Measurements from ENCODE around the gene GALNT17.

DNA sequence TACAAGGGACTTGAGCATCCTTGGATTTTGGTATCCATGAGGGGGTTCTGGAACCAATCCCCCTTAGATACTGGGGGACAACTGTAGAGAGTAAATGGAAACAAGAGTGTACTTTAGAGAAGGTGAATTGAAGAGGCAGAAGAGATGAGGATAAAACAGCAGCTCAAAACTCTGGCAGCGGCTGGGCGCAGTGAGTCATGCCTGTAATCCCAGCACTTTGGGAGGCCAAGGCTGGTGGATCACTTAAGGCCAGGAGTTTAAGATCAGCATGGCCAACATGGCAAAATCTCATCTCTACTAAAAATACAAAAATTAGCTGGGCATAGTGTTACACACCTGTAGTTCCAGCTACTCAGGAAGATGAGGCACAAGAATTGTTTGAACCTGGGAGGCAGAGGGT lies 218.7 kb downstream of the GALNT17 start:
- TF ChIP-seq CTCF (IDR thresholded peaks at IDR 0.05) = no peak
- no peak for TF ChIP-seq POLR2A (IDR thresholded peaks at IDR 0.05; ENCODE audit: low read depth)
- TF ChIP-seq POLR2AphosphoS5 (IDR thresholded peaks at IDR 0.05) = no peak
- TF ChIP-seq EP300 (IDR thresholded peaks at IDR 0.05) = no peak

Data from esophagus muscularis mucosa (tissue), 4 donors.